ENCODE measurements around the gene GADL1.

GRCh38 chr3:30708472-30708871 is 186.0 kb downstream of the GADL1 start:
- TF ChIP-seq EZH2 (IDR thresholded peaks at IDR 0.05), result no peak
- no peak for TF ChIP-seq FOXP2 (optimal IDR thresholded peaks at IDR 0.05; ENCODE audit: control extremely low read depth, extremely low read length, insufficient read depth)
